Measurements from ENCODE around the gene RBMS3.

DNA sequence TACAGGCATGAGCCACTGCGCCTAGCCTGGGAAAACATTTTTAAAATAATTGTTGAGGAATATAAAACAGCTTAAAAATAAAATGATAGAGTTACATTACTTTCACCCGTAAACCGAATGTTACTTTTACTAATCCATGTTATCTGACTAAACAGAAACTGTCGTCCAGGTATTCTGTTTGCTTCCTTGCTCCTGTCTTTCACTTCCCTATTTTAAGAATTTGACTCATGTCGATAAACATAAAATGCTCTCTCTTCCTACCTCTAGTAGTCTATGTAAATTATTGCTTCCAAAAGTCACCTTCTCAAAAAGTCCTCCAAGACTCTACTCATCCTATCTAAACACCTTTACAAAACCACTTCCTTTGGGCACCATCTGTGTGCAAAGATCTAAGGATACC is 216.4 kb downstream of the RBMS3 start:
- TF ChIP-seq, protein P1, sequence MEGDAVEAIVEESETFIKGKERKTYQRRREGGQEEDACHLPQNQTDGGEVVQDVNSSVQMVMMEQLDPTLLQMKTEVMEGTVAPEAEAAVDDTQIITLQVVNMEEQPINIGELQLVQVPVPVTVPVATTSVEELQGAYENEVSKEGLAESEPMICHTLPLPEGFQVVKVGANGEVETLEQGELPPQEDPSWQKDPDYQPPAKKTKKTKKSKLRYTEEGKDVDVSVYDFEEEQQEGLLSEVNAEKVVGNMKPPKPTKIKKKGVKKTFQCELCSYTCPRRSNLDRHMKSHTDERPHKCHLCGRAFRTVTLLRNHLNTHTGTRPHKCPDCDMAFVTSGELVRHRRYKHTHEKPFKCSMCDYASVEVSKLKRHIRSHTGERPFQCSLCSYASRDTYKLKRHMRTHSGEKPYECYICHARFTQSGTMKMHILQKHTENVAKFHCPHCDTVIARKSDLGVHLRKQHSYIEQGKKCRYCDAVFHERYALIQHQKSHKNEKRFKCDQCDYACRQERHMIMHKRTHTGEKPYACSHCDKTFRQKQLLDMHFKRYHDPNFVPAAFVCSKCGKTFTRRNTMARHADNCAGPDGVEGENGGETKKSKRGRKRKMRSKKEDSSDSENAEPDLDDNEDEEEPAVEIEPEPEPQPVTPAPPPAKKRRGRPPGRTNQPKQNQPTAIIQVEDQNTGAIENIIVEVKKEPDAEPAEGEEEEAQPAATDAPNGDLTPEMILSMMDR (IDR thresholded peaks at IDR 0.05), result no peak
- no peak for TF ChIP-seq POLR2AphosphoS5 (IDR thresholded peaks at IDR 0.05)
